ENCODE data around the gene UBAP2.

Gene UBAP2

DNA sequence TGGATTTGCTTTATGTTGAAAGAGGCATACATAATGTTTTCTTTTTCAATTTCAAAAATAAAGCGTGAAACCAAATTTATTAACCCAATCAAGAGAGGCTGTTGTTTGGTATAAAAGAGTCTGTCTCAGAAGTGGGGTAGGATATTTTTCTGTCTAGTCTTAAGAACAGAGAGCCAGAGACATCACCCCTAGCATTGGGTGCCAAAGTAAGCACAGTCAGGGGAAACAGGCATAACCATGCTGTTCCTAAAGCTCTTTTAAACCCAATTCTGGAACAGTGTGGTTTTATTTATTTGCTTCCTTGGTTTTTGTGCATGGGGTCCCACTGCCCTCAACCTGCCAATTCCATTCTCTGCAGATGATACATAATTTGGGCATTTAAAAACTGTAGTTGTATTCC lies 143.6 kb downstream of the UBAP2 start:
- Histone ChIP-seq H3K79me2 (ENCODE audit: control insufficient read depth, low read length) (peaks cover 92% of the 10 kb centered on the region), H3K4me2 (ENCODE audit: low read length) (no peak overlapping the region), H3F3A (ENCODE audit: control insufficient read depth, insufficient read depth) (0 out of 2 replicates have a peak, but pooled peaks cover 2% of the 10 kb centered on the region), H3K4me1 (ENCODE audit: control insufficient read depth, low read length) (peaks cover 17% of the 10 kb centered on the region), H3K4me3 (ENCODE audit: low read length) (no peak overlapping the region), H3K27ac (ENCODE audit: low read depth, low read length) (no peak overlapping the region), H3K9me2 (replicated peaks; ENCODE audit: control insufficient read depth, low read length) (no peaks in the 10 kb centered on the region), H4K20me1 (ENCODE audit: control insufficient read depth, insufficient read depth, low read depth, low read length) (no peaks in the 10 kb centered on the region), H3K27me3 (ENCODE audit: control insufficient read depth, low read length) (no peaks in the 10 kb centered on the region), H3K36me3 (ENCODE audit: control insufficient read depth, low read length) (peaks cover 74% of the 10 kb centered on the region), H3K9me3 (ENCODE audit: control insufficient read depth, insufficient read depth, low read length) (no peaks in the 10 kb centered on the region)
- TF ChIP-seq EZH2phosphoT487 (IDR thresholded peaks at IDR 0.05; ENCODE audit: borderline replicate concordance, low read length): no peak
- TF ChIP-seq, protein P1, sequence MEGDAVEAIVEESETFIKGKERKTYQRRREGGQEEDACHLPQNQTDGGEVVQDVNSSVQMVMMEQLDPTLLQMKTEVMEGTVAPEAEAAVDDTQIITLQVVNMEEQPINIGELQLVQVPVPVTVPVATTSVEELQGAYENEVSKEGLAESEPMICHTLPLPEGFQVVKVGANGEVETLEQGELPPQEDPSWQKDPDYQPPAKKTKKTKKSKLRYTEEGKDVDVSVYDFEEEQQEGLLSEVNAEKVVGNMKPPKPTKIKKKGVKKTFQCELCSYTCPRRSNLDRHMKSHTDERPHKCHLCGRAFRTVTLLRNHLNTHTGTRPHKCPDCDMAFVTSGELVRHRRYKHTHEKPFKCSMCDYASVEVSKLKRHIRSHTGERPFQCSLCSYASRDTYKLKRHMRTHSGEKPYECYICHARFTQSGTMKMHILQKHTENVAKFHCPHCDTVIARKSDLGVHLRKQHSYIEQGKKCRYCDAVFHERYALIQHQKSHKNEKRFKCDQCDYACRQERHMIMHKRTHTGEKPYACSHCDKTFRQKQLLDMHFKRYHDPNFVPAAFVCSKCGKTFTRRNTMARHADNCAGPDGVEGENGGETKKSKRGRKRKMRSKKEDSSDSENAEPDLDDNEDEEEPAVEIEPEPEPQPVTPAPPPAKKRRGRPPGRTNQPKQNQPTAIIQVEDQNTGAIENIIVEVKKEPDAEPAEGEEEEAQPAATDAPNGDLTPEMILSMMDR (IDR thresholded peaks at IDR 0.05; ENCODE audit: low read depth, low read length, poor library complexity, severe bottlenecking): no peak

DNA sequence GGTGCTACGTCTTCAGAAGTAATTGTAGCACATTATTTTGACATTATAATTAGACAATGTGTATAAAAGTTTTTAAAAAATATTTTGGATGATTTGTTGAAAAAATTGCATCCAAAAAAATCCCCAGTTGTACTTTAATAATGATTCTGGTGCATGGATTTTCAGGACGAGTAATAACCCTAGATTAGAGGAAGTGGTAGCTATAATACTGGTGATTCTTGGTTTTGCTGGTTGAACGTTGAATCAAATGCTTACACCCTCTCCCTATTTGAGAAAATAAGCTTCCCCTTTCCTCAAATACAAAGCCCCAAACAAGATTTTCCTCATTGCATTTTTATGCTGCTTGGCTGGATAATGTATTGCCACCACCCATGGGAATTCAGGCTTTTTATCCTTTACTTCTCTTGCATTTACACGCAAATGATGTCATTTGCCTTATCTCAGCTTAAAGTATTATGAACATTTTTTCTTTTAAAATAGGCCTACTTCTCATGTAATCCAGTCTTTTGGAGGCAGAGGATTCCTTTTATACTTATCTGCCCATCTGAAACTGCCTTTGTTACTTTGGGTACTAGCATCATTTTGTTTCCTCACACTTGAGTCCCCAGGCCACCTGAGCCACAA lies 145.4 kb downstream of the UBAP2 start:
- no peaks in the 10 kb centered on the region for H3K9me3 ChIP-seq (ENCODE audit: control insufficient read depth, insufficient read depth, low read length)
- H4K20me1 ChIP-seq (ENCODE audit: control insufficient read depth, insufficient read depth, low read depth, low read length): no peaks in the 10 kb centered on the region
- H3F3A ChIP-seq (ENCODE audit: control insufficient read depth, insufficient read depth): 0 out of 2 replicates have a peak, but pooled peaks cover 3% of the 10 kb centered on the region
- H3K4me1 ChIP-seq (ENCODE audit: control insufficient read depth, low read length): peaks cover 13% of the 10 kb centered on the region
- no peak overlapping the region for H3K4me3 ChIP-seq (ENCODE audit: low read length)
- H3K4me2 ChIP-seq (ENCODE audit: low read length): no peak overlapping the region
- H3K79me2 ChIP-seq (ENCODE audit: control insufficient read depth, low read length): peaks cover 90% of the 10 kb centered on the region
- H3K36me3 ChIP-seq (ENCODE audit: control insufficient read depth, low read length): peaks cover 80% of the 10 kb centered on the region
- no peak overlapping the region for H3K27ac ChIP-seq (ENCODE audit: low read depth, low read length)
- no peaks in the 10 kb centered on the region for H3K27me3 ChIP-seq (ENCODE audit: control insufficient read depth, low read length)
- TF ChIP-seq, protein P1 (IDR thresholded peaks at IDR 0.05; ENCODE audit: low read depth, low read length, poor library complexity, severe bottlenecking): no peak
- TF ChIP-seq EZH2phosphoT487 (IDR thresholded peaks at IDR 0.05; ENCODE audit: borderline replicate concordance, low read length): no peak
- H3K9me2 ChIP-seq (replicated peaks; ENCODE audit: control insufficient read depth, low read length): no peaks in the 10 kb centered on the region

DNA sequence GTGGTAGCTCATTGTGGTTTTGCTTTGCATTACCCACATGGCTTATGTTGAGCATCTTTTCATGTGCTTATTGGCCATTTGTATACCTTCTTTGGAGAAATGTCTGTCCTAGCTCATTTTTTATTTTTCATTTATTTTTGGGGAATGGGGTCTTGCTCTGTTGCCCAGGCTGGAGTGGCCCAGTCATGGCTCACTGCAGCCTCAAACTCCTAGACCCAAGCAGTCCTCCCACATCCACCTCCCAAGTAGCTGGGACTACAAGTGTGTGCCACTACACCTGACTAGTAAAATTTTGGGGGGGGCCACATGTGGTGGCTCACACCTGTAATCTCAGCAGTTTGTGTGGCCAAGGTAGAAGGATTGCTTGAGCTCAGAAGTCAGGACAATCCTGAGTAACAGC lies 154.4 kb downstream of the UBAP2 start:
- Histone ChIP-seq H4K20me1 (ENCODE audit: control insufficient read depth, insufficient read depth, low read depth, low read length) (peaks cover 3% of the 10 kb centered on the region; the same call in 1 of the 2 replicates), H3K79me2 (ENCODE audit: control insufficient read depth, low read length) (peaks cover 94% of the 10 kb centered on the region), H3K9me3 (ENCODE audit: control insufficient read depth, insufficient read depth, low read length) (no peaks in the 10 kb centered on the region), H3K27ac (ENCODE audit: low read depth, low read length) (no peak overlapping the region), H3F3A (ENCODE audit: control insufficient read depth, insufficient read depth) (peaks cover 3% of the 10 kb centered on the region; the same call in 1 of the 2 replicates), H3K4me2 (ENCODE audit: low read length) (no peak overlapping the region), H3K36me3 (ENCODE audit: control insufficient read depth, low read length) (peaks cover 56% of the 10 kb centered on the region), H3K4me3 (ENCODE audit: low read length) (no peak overlapping the region), H3K9me2 (replicated peaks; ENCODE audit: control insufficient read depth, low read length) (no peaks in the 10 kb centered on the region), H3K27me3 (ENCODE audit: control insufficient read depth, low read length) (no peaks in the 10 kb centered on the region), H3K4me1 (ENCODE audit: control insufficient read depth, low read length) (peaks cover 27% of the 10 kb centered on the region)
- TF ChIP-seq, protein P1 (IDR thresholded peaks at IDR 0.05; ENCODE audit: low read depth, low read length, poor library complexity, severe bottlenecking): no peak
- TF ChIP-seq EZH2phosphoT487 (IDR thresholded peaks at IDR 0.05; ENCODE audit: borderline replicate concordance, low read length): no peak
